Upper lobe of left lung (tissue), 6 donors: ENCODE data around the gene INTS11. TPM values are rescaled to one million over a fixed set of nuclear protein-coding genes. Genes with fewer than 3 reads are reported as not detected.

ENCODE experiments used
- ATAC-seq, 2 donors: fragments of 200-7000 bp; cut with Tn5 transposase; one replicate each; pipeline ENCODE4 v1.9.1; 2022; ENCODE audit warnings: mild to moderate bottlenecking in 2 of 2, moderate library complexity in 2 of 2; ENCODE audit not compliant: low FRiP score in 2 of 2
- DNase-seq, 2 donors: peaks; one replicate each; pipeline ENCODE4 v3.0.0-alpha.2; 2019 to 2020
- H3K27ac ChIP-seq, 4 donors: fragments of 200-600 bp; sonication (generic); one replicate each; pipeline ENCODE4 v1.5.1; 2016 to 2019
- H3K27me3 ChIP-seq, 4 donors: fragments of 200-600 bp; sonication (generic); one replicate each; pipeline ENCODE4 v1.5.1; 2017 to 2019
- H3K36me3 ChIP-seq, 4 donors: fragments of 200-600 bp; sonication (generic); one replicate each; pipeline ENCODE4 v1.5.1; 2016 to 2019
- H3K4me1 ChIP-seq, 4 donors: fragments of 200-600 bp; sonication (generic); one replicate each; pipeline ENCODE4 v1.5.1; 2018 to 2019
- H3K4me3 ChIP-seq, 4 donors: fragments of 200-600 bp; sonication (generic); one replicate each; pipeline ENCODE4 v1.5.1; 2017 to 2019; ENCODE audit warnings: mild to moderate bottlenecking in 2 of 4, moderate library complexity in 1 of 4
- H3K9me3 ChIP-seq, 4 donors: fragments of 200-600 bp; sonication (generic); one replicate each; pipeline ENCODE4 v1.5.1; 2018 to 2019
- CTCF ChIP-seq, 6 experiments: fragments of 450-650 bp in 4 of 6; fragments of 200-600 bp in 2 of 6; sonication (generic) in 2 of 6; IDR thresholded peaks; one replicate each; pipeline ENCODE4 v1.5.1; 2016 to 2019; ENCODE audit warnings: antibody characterized with exemption in 6 of 6
- EP300 ChIP-seq, 4 donors: sonication (generic); formaldehyde crosslinking; IDR thresholded peaks; one replicate each; pipeline ENCODE4 v1.5.1; 2017; ENCODE audit warnings: antibody characterized with exemption in 4 of 4, control low read depth in 2 of 4
- POLR2A ChIP-seq, 4 donors: fragments of 450-650 bp; IDR thresholded peaks; one replicate each; pipeline ENCODE4 v1.5.1; 2016 to 2017; ENCODE audit warnings: antibody characterized with exemption in 4 of 4, mild to moderate bottlenecking in 2 of 4
- POLR2AphosphoS5 ChIP-seq, 2 donors: sonication (generic); formaldehyde crosslinking; IDR thresholded peaks; one replicate each; pipeline ENCODE4 v1.5.1; 2017; ENCODE audit warnings: antibody characterized with exemption in 2 of 2
- WGBS, 2 donors: methylation state at CpG; one replicate each; pipeline ENCODE4 v1.1.5; 2017 to 2018; 5-methylcytosine and 5-hydroxymethylcytosine counted together
- total RNA-seq, 6 donors: library from RNA; depleted of rRNA in 4 of 6; stranded (reverse); fragments of >200 nt in 4 of 6; gene quantifications; one replicate each; pipeline versions ENCODE4 v1.1.0 to v1.2.1, GENCODE V29; 2016 to 2021
- donor health status: DM: no; HTN: no; CAD: no; lungs with moderate emphysema.
- donor health status: DM: no; HTN: yes; CAD: no; lungs with severe emphysema.

INTS11 gene
- total RNA-seq, 6 donors from 2014 or later: 71.7 to 267 (median 90.5) TPM

GRCh38 chr1:1320666-1321448, 3.6 kb downstream of the INTS11 start:
- Histone ChIP-seq H3K4me1 (peaks cover 34 to 60% (median 39%) of the 10 kb centered on the region in 4 donors), H3K4me3 (no peak overlapping the region), H3K36me3 (peaks cover 3 to 46% (median 22%) of the 10 kb centered on the region in 4 donors)

GRCh38 chr1:1319646-1319941, 4.9 kb downstream of the INTS11 start:
- ATAC-seq (no peak), DNase-seq (no peak)
- Histone ChIP-seq H3K9me3 (no peaks in the 10 kb centered on the region), H3K36me3 (peaks cover 6 to 56% (median 30%) of the 10 kb centered on the region in 4 donors), H3K27ac (peak overlapping the region in 1 of 4 donors; percentile 61), H3K4me3 (no peak overlapping the region), H3K27me3 (no peaks in the 10 kb centered on the region), H3K4me1 (peaks cover 25 to 50% (median 31%) of the 10 kb centered on the region in 4 donors)
- 91 to 92% methylated on average over 13 of the region's 13 CpGs for WGBS, 2 donors
- TF ChIP-seq POLR2A (IDR thresholded peaks at IDR 0.05) (no peak), CTCF (IDR thresholded peaks at IDR 0.05) (no peak), POLR2AphosphoS5 (IDR thresholded peaks at IDR 0.05) (no peak), EP300 (IDR thresholded peaks at IDR 0.05) (no peak)

More at GRCh38 chr1:1320666-1321448, 3.6 kb downstream of the INTS11 start:
- DNase-seq (no peak), ATAC-seq (no peak)
- Histone ChIP-seq H3K27me3 (no peaks in the 10 kb centered on the region), H3K27ac (peak overlapping the region in 1 of 4 donors; percentile 15), H3K9me3 (no peaks in the 10 kb centered on the region)
- WGBS, 2 donors: 80 to 89% methylated on average over 1 to 15 of the region's 23 CpGs
- TF ChIP-seq EP300 (IDR thresholded peaks at IDR 0.05): no peak
- TF ChIP-seq POLR2AphosphoS5 (IDR thresholded peaks at IDR 0.05): no peak
- TF ChIP-seq CTCF (IDR thresholded peaks at IDR 0.05): no peak
- TF ChIP-seq POLR2A (IDR thresholded peaks at IDR 0.05): no peak

- no peak overlapping the region for H3K4me3 ChIP-seq
- TF ChIP-seq EP300 (IDR thresholded peaks at IDR 0.05) (no peak), POLR2AphosphoS5 (IDR thresholded peaks at IDR 0.05) (no peak), POLR2A (IDR thresholded peaks at IDR 0.05) (no peak), CTCF (IDR thresholded peaks at IDR 0.05) (no peak)
- peaks cover 7 to 61% (median 36%) of the 10 kb centered on the region in 4 donors for H3K36me3 ChIP-seq
- peak overlapping the region in 2 of 4 donors; percentile 43 to 61 for H3K27ac ChIP-seq
- DNase-seq: no peak
- peak in 1 of 2 donors; percentile 2 for ATAC-seq
- peaks cover 25 to 48% (median 31%) of the 10 kb centered on the region in 4 donors for H3K4me1 ChIP-seq
- no peaks in the 10 kb centered on the region for H3K9me3 ChIP-seq
- H3K27me3 ChIP-seq: no peaks in the 10 kb centered on the region
- WGBS, 2 donors: 89 to 92% methylated on average over 20 to 36 of the region's 36 CpGs
Measured at GRCh38 chr1:1318777-1319645, 5.4 kb downstream of the INTS11 start.

GRCh38 chr1:1318131-1318652, 6.3 kb downstream of the INTS11 start:
- 69 to 70% methylated on average over 9 of the region's 9 CpGs for WGBS, 2 donors
- Histone ChIP-seq H3K36me3 (peaks cover 7 to 70% (median 44%) of the 10 kb centered on the region in 4 donors), H3K9me3 (no peaks in the 10 kb centered on the region), H3K4me3 (no peak overlapping the region), H3K27ac (peak overlapping the region in 1 of 4 donors; percentile 51), H3K27me3 (no peaks in the 10 kb centered on the region), H3K4me1 (peaks cover 20 to 40% (median 25%) of the 10 kb centered on the region in 4 donors)
- ATAC-seq: peak; percentile 74 to 83
- no peak for TF ChIP-seq POLR2A (IDR thresholded peaks at IDR 0.05)
- TF ChIP-seq CTCF (IDR thresholded peaks at IDR 0.05): no peak
- TF ChIP-seq POLR2AphosphoS5 (IDR thresholded peaks at IDR 0.05): no peak
- TF ChIP-seq EP300 (IDR thresholded peaks at IDR 0.05): no peak
- DNase-seq: peak in 1 of 2 donors; percentile 87
